ENCODE results near the gene VPREB3.

The VPREB3 gene

DNA sequence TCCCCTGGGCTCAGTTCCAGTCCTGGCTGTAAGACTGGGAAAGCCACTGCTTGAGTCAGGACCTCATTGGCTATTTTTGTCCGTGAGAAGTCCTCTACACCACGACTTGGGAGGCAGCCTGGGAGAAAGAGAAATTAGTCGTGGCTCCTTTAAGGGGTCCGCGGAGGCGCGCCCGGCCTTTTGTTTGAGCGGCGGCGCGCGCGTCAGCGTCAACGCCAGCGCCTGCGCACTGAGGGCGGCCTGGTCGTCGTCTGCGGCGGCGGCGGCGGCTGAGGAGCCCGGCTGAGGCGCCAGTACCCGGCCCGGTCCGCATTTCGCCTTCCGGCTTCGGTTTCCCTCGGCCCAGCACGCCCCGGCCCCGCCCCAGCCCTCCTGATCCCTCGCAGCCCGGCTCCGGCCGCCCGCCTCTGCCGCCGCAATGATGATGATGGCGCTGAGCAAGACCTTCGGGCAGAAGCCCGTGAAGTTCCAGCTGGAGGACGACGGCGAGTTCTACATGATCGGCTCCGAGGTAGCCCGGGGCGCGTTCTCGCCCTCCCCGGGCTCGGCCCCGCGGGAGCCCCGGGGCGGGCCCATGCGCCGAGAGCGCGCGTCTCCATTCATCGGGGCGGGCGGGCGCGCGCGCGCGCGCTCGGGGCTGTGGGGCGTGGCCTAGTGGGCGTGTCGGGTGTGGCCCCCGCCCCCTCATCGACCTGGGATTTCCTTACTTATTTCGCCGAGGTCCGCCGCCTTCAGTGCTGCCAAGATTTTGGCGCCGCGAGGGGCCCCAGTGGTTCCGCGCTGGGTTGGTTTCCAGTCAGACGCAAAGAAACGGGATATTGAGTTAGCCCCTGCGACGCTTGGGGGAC, 32.8 kb upstream of the VPREB3 start, which contains the start of gene SMARCB1:
Gene SMARCB1, plus strand, starts transcription at position 215 of the 848 bp plus-strand sequence. Its CDS starts 204 bp downstream, at position 419.
- TF ChIP-seq, protein P1, sequence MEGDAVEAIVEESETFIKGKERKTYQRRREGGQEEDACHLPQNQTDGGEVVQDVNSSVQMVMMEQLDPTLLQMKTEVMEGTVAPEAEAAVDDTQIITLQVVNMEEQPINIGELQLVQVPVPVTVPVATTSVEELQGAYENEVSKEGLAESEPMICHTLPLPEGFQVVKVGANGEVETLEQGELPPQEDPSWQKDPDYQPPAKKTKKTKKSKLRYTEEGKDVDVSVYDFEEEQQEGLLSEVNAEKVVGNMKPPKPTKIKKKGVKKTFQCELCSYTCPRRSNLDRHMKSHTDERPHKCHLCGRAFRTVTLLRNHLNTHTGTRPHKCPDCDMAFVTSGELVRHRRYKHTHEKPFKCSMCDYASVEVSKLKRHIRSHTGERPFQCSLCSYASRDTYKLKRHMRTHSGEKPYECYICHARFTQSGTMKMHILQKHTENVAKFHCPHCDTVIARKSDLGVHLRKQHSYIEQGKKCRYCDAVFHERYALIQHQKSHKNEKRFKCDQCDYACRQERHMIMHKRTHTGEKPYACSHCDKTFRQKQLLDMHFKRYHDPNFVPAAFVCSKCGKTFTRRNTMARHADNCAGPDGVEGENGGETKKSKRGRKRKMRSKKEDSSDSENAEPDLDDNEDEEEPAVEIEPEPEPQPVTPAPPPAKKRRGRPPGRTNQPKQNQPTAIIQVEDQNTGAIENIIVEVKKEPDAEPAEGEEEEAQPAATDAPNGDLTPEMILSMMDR (IDR thresholded peaks at IDR 0.05) = no peak

DNA sequence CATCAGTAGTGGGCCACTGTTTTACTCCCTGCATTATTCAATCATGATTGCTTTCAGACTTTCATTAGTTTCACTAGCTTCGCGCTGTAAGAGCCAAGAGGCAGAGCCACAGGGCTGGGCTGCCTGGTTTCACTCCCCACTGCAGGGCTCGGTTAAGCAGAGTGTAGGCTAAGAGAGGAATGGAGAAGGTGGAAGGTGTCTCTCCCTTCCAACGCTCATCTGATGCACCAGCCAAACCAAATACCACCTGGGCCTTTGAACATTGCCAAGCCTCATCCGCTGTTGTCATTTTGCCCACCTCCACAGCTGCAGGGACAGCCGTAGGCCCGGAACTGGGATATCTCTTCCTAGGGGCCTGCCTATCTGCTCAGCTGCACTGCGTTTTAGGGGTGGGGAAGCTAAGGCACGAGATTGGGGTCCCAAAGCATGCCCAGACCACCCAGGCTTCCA, 32.1 kb upstream of the VPREB3 start:
- TF ChIP-seq, protein P1 (IDR thresholded peaks at IDR 0.05) = no peak

DNA sequence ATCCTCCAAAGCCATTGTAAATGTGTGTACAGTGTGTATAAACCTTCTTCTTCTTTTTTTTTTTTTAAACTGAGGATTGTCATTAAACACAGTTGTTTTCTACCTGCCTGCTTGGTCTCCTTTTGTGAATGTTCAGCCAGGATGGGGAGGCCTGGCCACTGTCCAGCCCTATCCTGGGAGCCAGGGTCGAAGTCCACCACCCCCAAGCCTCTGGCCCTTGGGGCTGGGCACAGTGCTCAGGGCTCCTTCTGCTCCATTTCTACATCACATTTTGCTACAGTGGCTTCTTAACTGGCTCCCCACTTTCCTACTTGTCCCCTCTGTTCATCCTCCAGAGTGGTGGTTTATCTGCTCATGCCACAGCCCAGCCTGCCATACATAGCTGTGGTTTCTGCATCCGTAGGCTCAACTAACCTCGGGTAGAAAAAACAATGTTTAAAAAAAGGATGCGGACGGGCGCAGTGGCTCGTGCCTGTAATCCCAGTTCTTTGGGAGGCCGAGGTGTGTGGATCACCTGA, 30.0 kb upstream of the VPREB3 start:
- TF ChIP-seq, protein P1 (IDR thresholded peaks at IDR 0.05) = no peak

DNA sequence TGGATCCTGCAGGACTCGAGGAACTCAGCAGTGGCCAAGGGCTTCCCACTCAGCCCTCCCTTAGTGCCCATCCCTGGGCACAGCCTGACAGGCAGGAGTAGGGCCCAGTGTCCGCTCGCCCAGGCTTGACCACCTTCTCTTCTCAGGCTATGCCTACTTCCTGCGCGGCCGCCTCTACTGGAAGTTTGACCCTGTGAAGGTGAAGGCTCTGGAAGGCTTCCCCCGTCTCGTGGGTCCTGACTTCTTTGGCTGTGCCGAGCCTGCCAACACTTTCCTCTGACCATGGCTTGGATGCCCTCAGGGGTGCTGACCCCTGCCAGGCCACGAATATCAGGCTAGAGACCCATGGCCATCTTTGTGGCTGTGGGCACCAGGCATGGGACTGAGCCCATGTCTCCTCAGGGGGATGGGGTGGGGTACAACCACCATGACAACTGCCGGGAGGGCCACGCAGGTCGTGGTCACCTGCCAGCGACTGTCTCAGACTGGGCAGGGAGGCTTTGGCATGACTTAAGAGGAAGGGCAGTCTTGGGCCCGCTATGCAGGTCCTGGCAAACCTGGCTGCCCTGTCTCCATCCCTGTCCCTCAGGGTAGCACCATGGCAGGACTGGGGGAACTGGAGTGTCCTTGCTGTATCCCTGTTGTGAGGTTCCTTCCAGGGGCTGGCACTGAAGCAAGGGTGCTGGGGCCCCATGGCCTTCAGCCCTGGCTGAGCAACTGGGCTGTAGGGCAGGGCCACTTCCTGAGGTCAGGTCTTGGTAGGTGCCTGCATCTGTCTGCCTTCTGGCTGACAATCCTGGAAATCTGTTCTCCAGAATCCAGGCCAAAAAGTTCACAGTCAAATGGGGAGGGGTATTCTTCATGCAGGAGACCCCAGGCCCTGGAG, 29.3 kb upstream of the VPREB3 start:
- TF ChIP-seq, protein P1 (IDR thresholded peaks at IDR 0.05) = no peak

DNA sequence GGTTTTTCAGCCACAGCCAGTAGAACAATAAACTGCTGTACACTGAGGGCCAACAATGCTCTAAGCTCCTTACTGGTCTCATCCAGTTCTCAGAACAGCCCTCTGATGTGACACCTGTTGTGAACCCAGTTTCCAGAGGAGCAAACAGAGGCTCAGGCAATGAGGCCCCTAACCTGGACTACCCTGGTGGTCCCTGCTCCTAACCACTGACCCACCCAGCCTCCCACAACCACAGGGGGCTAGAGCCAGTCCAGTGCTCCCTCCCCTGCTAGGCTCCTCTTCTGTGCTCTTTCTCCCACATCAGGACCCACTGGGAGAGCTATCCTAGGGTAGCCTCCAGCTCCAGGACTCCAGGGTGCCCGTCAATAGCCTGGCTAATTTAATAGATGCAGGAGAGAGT, 28.5 kb upstream of the VPREB3 start:
- TF ChIP-seq, protein P1 (IDR thresholded peaks at IDR 0.05) = no peak

DNA sequence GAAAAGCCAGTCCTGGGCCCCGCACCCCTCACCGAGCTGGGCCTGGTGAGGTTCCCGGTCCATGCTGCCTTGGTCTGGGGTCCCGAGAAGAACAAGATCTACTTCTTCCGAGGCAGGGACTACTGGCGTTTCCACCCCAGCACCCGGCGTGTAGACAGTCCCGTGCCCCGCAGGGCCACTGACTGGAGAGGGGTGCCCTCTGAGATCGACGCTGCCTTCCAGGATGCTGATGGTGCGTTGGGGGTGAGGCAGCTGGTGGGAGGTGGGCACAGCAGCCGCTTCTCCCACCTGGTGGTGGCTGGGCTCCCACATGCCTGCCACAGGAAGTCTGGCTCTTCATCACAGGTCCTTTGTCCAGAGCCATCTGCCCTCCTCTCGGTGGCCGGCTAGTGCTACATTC, 28.0 kb upstream of the VPREB3 start:
- TF ChIP-seq, protein P1 (IDR thresholded peaks at IDR 0.05) = no peak

DNA sequence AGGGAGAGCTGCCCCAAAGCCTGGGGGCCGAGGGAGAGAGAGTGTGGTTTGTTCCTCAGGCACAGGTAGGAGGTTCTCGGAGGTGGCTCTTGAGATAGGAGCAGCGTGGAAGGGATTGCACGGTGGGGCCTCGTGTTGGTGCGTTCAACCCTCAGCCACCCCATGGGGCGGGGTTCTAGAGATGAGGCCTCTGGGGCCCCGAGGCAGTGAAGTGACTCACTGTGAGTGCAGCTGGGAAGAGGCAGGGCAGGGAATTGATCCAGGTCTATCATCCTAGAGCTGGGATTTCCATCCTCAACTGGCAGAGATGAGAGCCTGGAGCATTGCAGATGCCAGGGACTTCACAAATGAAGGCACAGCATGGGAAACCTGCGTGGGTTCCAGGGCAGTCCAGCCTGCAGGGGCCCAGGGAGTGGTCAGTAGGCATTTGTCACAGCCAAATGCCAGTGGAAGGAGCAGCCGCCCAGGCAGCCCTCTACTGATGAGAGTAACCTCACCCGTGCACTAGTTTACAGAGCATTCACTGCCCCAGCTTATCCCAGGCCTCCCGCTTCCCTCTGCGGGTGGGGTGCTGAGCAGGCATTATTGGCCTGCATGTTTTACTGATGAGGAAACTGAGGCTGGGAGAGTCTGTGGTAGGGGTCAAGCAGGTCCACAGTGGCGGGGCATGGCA, 27.4 kb upstream of the VPREB3 start:
- TF ChIP-seq, protein P1 (IDR thresholded peaks at IDR 0.05) = no peak

All from LNCAP (cell line).